ENCODE results near the gene DHRS7C. TPM values are rescaled to one million over a fixed set of nuclear protein-coding genes. Genes with fewer than 3 reads are reported as not detected.
A peak's percentile ranks its signal among the peaks of the same experiment; 100 is the strongest.

DHRS7C gene
- polyA plus RNA-seq, 12 donors: 20.3 to 121 (median 88.3) TPM; not detected in 1

- no peak for DNase-seq
Observed at GRCh38 chr17:9767432-9767991, 23.9 kb downstream of the DHRS7C start.

GRCh38 chr17:9766970-9767369 lies 24.4 kb downstream of the DHRS7C start:
- no peak for DNase-seq

GRCh38 chr17:9765322-9765721 lies 26.1 kb downstream of the DHRS7C start:
- DNase-seq: no peak

DNA sequence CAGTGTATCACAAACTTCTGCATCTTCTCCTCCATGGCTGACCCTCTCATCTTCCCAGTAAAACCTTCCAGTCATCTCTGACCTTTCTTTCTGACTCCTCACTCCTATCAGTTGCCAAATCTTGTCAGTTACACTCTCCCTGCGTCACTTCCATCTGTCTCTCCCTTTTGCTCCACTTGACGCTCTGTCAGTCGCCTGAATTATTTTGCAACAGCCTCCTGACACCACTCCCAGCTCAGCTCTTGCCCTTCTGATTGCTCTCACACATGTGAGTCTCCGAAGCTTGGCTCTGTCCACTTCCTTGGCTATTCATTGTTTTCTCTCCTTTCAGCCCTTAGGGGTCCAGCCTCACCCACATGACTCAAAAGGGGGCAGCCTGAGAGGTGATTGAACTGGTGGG lies 27.7 kb downstream of the DHRS7C start:
- DNase-seq: no peak

- no peak for DNase-seq
Observed at GRCh38 chr17:9760266-9760665, 31.1 kb downstream of the DHRS7C start.

GRCh38 chr17:9755083-9755482 lies 36.3 kb downstream of the DHRS7C start:
- no peak for DNase-seq

DNA sequence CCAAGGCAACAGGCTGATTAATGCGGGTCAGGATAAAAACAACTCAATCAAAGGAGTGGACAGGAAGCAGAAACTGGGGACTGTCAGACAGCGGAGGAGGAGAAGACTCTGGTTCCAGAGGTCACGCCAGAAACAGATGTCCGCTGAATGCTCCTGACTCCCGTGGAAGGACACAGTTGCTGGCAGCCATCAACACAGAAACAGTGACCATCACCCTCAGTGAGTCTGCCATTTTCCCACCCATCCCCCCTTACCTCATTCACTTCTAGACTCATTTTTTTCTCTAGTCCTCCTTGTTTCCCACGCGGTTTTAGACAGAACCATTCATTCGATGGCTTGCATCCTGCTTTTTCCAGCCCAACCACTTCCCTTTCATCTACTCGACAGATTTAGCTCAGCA lies 40.9 kb downstream of the DHRS7C start:
- DNase-seq: no peak

DNA sequence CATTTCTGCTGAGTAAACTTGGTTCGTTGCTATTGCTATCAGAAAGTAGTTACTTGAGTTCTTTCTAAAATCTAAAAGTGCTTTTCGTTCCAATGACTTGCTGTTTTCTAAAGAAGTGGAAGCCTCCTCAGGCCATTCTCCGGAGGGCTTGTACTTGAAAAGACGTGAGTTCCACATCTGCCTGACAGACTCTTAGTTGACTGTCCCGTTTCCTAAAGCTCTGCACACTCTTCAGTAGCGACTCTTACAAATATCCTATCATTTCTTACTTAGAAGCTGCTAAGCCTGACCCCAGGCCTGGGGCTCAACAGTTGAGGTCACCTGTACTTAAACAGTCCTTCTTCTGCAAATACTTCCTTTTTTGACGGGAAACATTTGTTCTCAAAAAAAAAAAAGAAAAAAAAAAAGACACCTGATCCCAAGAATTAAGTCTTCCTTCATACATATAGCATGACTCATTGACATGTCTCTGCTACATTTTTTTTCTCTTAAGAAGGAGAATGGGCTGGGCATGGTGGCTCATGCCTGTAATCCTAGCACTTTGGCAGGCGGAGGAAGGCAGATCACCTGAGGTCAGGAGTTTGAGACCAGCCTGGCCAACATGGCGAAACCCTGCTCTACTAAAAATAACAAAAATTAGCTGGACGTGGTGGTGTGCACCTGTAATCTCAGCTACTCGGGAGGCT lies 61.5 kb downstream of the DHRS7C start:
- no peak for DNase-seq

GRCh38 chr17:9729034-9729650 lies 62.2 kb downstream of the DHRS7C start:
- DNase-seq: peak; percentile 44

- no peak for DNase-seq
Observed at GRCh38 chr17:9728564-9728963, 62.8 kb downstream of the DHRS7C start.

- DNase-seq: no peak
Observed at GRCh38 chr17:9728005-9728404, 63.4 kb downstream of the DHRS7C start.

- no peak for DNase-seq
Observed at GRCh38 chr17:9726291-9726690, 65.1 kb downstream of the DHRS7C start.

DNA sequence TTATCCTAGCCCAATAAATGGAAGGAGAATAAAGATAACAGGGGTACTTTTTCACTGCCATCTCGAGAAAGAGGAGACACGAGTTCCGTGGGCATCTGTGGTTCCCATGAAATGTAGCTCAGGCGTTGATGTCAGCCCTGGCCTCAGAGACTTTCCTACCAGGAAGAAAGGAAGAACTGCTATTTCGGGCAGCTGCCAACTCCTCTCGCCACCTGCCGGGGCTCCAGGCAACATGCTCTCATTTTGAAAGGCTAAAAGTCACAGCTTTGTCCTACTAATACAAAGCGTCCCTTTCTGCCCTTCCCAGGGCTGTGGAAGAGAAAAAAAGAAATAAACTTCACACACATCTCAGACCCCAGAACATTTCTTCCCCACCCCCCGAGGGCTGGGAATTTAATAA lies 65.8 kb downstream of the DHRS7C start:
- no peak for DNase-seq

Other genes starting within 250 kb of the DHRS7C start
- 10 to 100 TPM in 11 of 12 donors, not detected in 1; 28.4 to 53.1 (median 46.2) TPM for gene STX8, start 215.8 kb downstream of the DHRS7C start, polyA plus RNA-seq (ENCODE audit: insufficient read length in 12 of 12)
- gene CFAP52, start 214.9 kb downstream of the DHRS7C start, polyA plus RNA-seq (ENCODE audit: insufficient read length in 12 of 12): under 1 TPM in 3 of 12 donors, not detected in 9; 0.18 to 0.57 (median 0.32) TPM
- 1 to 10 TPM in 1 of 12 donors, under 1 TPM in 9, not detected in 2; 0.23 to 1.2 (median 0.52) TPM for gene USP43, start 146.1 kb downstream of the DHRS7C start, polyA plus RNA-seq (ENCODE audit: insufficient read length in 12 of 12)
- gene GSG1L2, start 30.5 kb upstream of the DHRS7C start, polyA plus RNA-seq (ENCODE audit: insufficient read length in 12 of 12): not detected
- gene GLP2R, start 34.3 kb upstream of the DHRS7C start, polyA plus RNA-seq (ENCODE audit: insufficient read length in 12 of 12): under 1 TPM in 4 of 12 donors, not detected in 8; 0.04 to 0.12 (median 0.05) TPM
- gene RCVRN, start 113.7 kb upstream of the DHRS7C start, polyA plus RNA-seq (ENCODE audit: insufficient read length in 12 of 12): 1 to 10 TPM in 3 of 12 donors, under 1 TPM in 7, not detected in 2; 0.07 to 3.0 (median 0.84) TPM

Measured in muscle of arm (tissue), 12 donors.